ENCODE data around the gene RELA.
A peak's percentile ranks its signal among the peaks of the same experiment; 100 is the strongest.

The RELA gene

GRCh38 chr11:65658174-65659021 lies 4.3 kb downstream of the RELA start:
- no peak overlapping the region for H3K4me3 ChIP-seq (ENCODE audit: low read depth, low read length)
- TF ChIP-seq CTCF (IDR thresholded peaks at IDR 0.05; ENCODE audit: low read depth, low read length, missing control alignments): no peak
- DNase-seq (ENCODE audit: low read depth): no peak
- in situ Hi-C loops (cut with HindIII; ENCODE audit: low sequenced_read_pairs): no loop called here

- no peak overlapping the region for H3K4me3 ChIP-seq (ENCODE audit: low read depth, low read length)
- DNase-seq (ENCODE audit: low read depth): no peak
- in situ Hi-C loops (cut with HindIII; ENCODE audit: low sequenced_read_pairs): no loop called here
- no peak for TF ChIP-seq CTCF (IDR thresholded peaks at IDR 0.05; ENCODE audit: low read depth, low read length, missing control alignments)
These were observed 5.3 kb downstream of the RELA start for GRCh38 chr11:65657426-65657825.

- no peak for DNase-seq (ENCODE audit: low read depth)
These were observed 7.0 kb downstream of the RELA start for GRCh38 chr11:65655570-65656332.

GRCh38 chr11:65654375-65655349 lies 8.1 kb downstream of the RELA start:
- in situ Hi-C loops (cut with HindIII; ENCODE audit: low sequenced_read_pairs): no loop called here
- H3K4me3 ChIP-seq (ENCODE audit: low read depth, low read length): no peak overlapping the region
- TF ChIP-seq CTCF (IDR thresholded peaks at IDR 0.05; ENCODE audit: low read depth, low read length, missing control alignments): no peak
- DNase-seq (ENCODE audit: low read depth): no peak

More at GRCh38 chr11:65655570-65656332, 7.0 kb downstream of the RELA start:
- in situ Hi-C loops (cut with HindIII; ENCODE audit: low sequenced_read_pairs): no loop called here
- TF ChIP-seq CTCF (IDR thresholded peaks at IDR 0.05; ENCODE audit: low read depth, low read length, missing control alignments): no peak
- no peak overlapping the region for H3K4me3 ChIP-seq (ENCODE audit: low read depth, low read length)

GRCh38 chr11:65653229-65654225 lies 9.2 kb downstream of the RELA start:
- DNase-seq (ENCODE audit: low read depth): no peak
- TF ChIP-seq CTCF (IDR thresholded peaks at IDR 0.05; ENCODE audit: low read depth, low read length, missing control alignments): no peak
- peak overlapping the region; percentile 38 for H3K4me3 ChIP-seq (ENCODE audit: low read depth, low read length)
- in situ Hi-C loops (cut with HindIII; ENCODE audit: low sequenced_read_pairs): no loop called here

Data from astrocyte of the cerebellum (primary cell).